IMR-90 (cell line): ENCODE data around the gene LRRC14B. TPM values are rescaled to one million over a fixed set of nuclear protein-coding genes. Genes with fewer than 3 reads are reported as not detected.

Source experiments
- ATAC-seq: fragments of 200-7000 bp; cut with Tn5 transposase; 2 replicates; pipeline ENCODE4 v1.9.1; 2020; ENCODE audit warnings: low read depth, mild to moderate bottlenecking, moderate library complexity
- BruUV-seq: library from RNA; stranded (reverse); fragments of 400-500 nt; replicated peaks from 2 replicates; lab custom pipeline; 2021; lab: Mats Ljungman, UMichigan
- CTCF ChIA-PET: fragments of 300-600 bp; formaldehyde crosslinking; extraction: SDS; loops from one replicate; lab custom pipeline; 2021; ENCODE audit warnings: antibody characterized with exemption; lab: Yijun Ruan, JAX
- POLR2A ChIA-PET: fragments of 300-600 bp; sonication (Branson Sonifier 250); formaldehyde crosslinking; loops from one replicate; lab custom pipeline; 2022; ENCODE audit warnings: antibody characterized with exemption; ENCODE audit not compliant: unreplicated experiment; lab: Charles Lee
- DNase-seq: peaks from one replicate; pipeline ENCODE4 v3.0.0; 2013
- H2AFZ ChIP-seq: replicated peaks from 2 replicates; pipeline ENCODE3; 2013; ENCODE audit warnings: low read length, mild to moderate bottlenecking; ENCODE audit not compliant: poor library complexity
- H2AK5ac ChIP-seq: 2 replicates; pipeline ENCODE4 v1.6.1; 2013; ENCODE audit warnings: low read depth, low read length, inconsistent platforms
- H2AK9ac ChIP-seq: replicated peaks from 2 replicates; pipeline ENCODE3; 2013; ENCODE audit warnings: mild to moderate bottlenecking, low read depth, low read length, moderate library complexity; ENCODE audit not compliant: poor library complexity
- H2BK120ac ChIP-seq: 2 replicates; pipeline ENCODE4 v1.6.1; 2013; ENCODE audit warnings: low read depth, low read length, inconsistent platforms
- H2BK15ac ChIP-seq: 3 replicates; pipeline ENCODE4 v1.6.1; 2013; ENCODE audit warnings: low read depth, low read length, inconsistent platforms
- H2BK20ac ChIP-seq: 2 replicates; pipeline ENCODE4 v1.6.1; 2013; ENCODE audit warnings: low read depth, mild to moderate bottlenecking, inconsistent platforms, low read length, moderate library complexity
- H2BK5ac ChIP-seq: 2 replicates; pipeline ENCODE4 v1.6.1; 2013; ENCODE audit warnings: mild to moderate bottlenecking, low read depth, low read length, inconsistent platforms; ENCODE audit not compliant: poor library complexity, severe bottlenecking
- H3K14ac ChIP-seq: replicated peaks from 2 replicates; pipeline ENCODE4 v1.6.1; 2013; ENCODE audit warnings: low read depth, low read length, inconsistent platforms
- H3K18ac ChIP-seq: 2 replicates; pipeline ENCODE4 v1.6.1; 2013; ENCODE audit warnings: low read depth, low read length, control low read depth
- H3K23ac ChIP-seq: 2 replicates; pipeline ENCODE4 v1.6.1; 2013; ENCODE audit warnings: low read depth, low read length, inconsistent platforms
- H3K27ac ChIP-seq: 2 replicates; pipeline ENCODE4 v1.5.1; 2013; ENCODE audit warnings: mild to moderate bottlenecking, control low read depth, low read length; ENCODE audit not compliant: insufficient read depth
- H3K27me3 ChIP-seq: 2 replicates; pipeline ENCODE4 v1.6.1; 2013; ENCODE audit warnings: low read length; ENCODE audit not compliant: control insufficient read depth, insufficient read depth
- H3K36me3 ChIP-seq: 2 replicates; pipeline ENCODE4 v1.6.1; 2013; ENCODE audit warnings: low read length, mixed read lengths; ENCODE audit not compliant: control insufficient read depth, insufficient read depth
- H3K4ac ChIP-seq: 2 replicates; pipeline ENCODE4 v1.6.1; 2013; ENCODE audit warnings: low read depth, low read length, inconsistent platforms
- H3K4me1 ChIP-seq: 2 replicates; pipeline ENCODE4 v1.6.1; 2013; ENCODE audit warnings: low read length, mixed read lengths; ENCODE audit not compliant: control insufficient read depth, insufficient read depth
- H3K4me2 ChIP-seq: 2 replicates; pipeline ENCODE4 v1.6.1; 2013; ENCODE audit warnings: low read depth, mild to moderate bottlenecking, control low read depth, low read length, moderate library complexity
- H3K4me3 ChIP-seq: 2 replicates; pipeline ENCODE4 v1.5.1; 2013; ENCODE audit warnings: low read depth, mild to moderate bottlenecking, control low read depth, low read length, moderate library complexity; ENCODE audit not compliant: insufficient read depth
- H3K56ac ChIP-seq: 2 replicates; pipeline ENCODE4 v1.6.1; 2013; ENCODE audit warnings: low read length, inconsistent platforms; ENCODE audit not compliant: insufficient read depth; ENCODE audit errors: extremely low read depth
- H3K79me1 ChIP-seq, 2 experiments: 2 replicates each; pipeline ENCODE4 v1.6.1; 2013; ENCODE audit warnings: low read length in 2 of 2, inconsistent platforms in 1 of 2, low read depth in 1 of 2
- H3K9ac ChIP-seq: 2 replicates; pipeline ENCODE4 v1.6.1; 2013; ENCODE audit warnings: low read depth, low read length, control low read depth
- H3K9me1 ChIP-seq: 2 replicates; pipeline ENCODE4 v1.6.1; 2013; ENCODE audit warnings: low read length, inconsistent platforms; ENCODE audit not compliant: insufficient read depth
- H3K9me3 ChIP-seq: 2 replicates; pipeline ENCODE4 v1.6.1; 2013; ENCODE audit warnings: low read length; ENCODE audit not compliant: control insufficient read depth, insufficient read depth
- H4K20me1 ChIP-seq: 2 replicates; pipeline ENCODE4 v1.6.1; 2013; ENCODE audit warnings: low read length, inconsistent platforms; ENCODE audit not compliant: insufficient read depth
- H4K5ac ChIP-seq: 2 replicates; pipeline ENCODE4 v1.6.1; 2013; ENCODE audit warnings: mild to moderate bottlenecking, low read depth, low read length, control low read depth
- H4K8ac ChIP-seq, 2 experiments: 2 replicates each; pipeline ENCODE4 v1.6.1; 2013; ENCODE audit warnings: low read depth in 2 of 2, low read length in 2 of 2, control low read depth in 1 of 2, inconsistent platforms in 1 of 2
- H4K91ac ChIP-seq: 2 replicates; pipeline ENCODE4 v1.6.1; 2013; ENCODE audit warnings: low read depth, low read length, inconsistent platforms; ENCODE audit not compliant: insufficient read depth
- BHLHE40 ChIP-seq: fragments of 150-350 bp; IDR thresholded peaks from 2 replicates; pipeline ENCODE4 v1.6.1; 2016; ENCODE audit warnings: mild to moderate bottlenecking, low read depth, low read length
- CEBPB ChIP-seq: IDR thresholded peaks from 2 replicates; pipeline ENCODE4 v1.6.1; 2012; ENCODE audit warnings: low read depth, low read length, improper control_type of control experiment
- CHD1 ChIP-seq: IDR thresholded peaks from 2 replicates; pipeline ENCODE4 v1.6.1; 2012; ENCODE audit warnings: low read depth, low read length, improper control_type of control experiment
- ELK1 ChIP-seq: fragments of 150-350 bp; IDR thresholded peaks from 2 replicates; pipeline ENCODE4 v1.6.1; 2016; ENCODE audit warnings: low read depth, mild to moderate bottlenecking, low read length, moderate library complexity, borderline replicate concordance
- FOS ChIP-seq: fragments of 150-350 bp; IDR thresholded peaks from 2 replicates; pipeline ENCODE4 v1.6.1; 2016; ENCODE audit warnings: low read depth, low read length
- MAFK ChIP-seq: IDR thresholded peaks from 2 replicates; pipeline ENCODE4 v1.6.1; 2012; ENCODE audit warnings: low read depth, low read length, improper control_type of control experiment
- MAZ ChIP-seq: IDR thresholded peaks from 2 replicates; pipeline ENCODE4 v1.6.1; 2012; ENCODE audit warnings: low read depth, mild to moderate bottlenecking, low read length, improper control_type of control experiment, moderate library complexity, borderline replicate concordance
- MXI1 ChIP-seq: IDR thresholded peaks from 2 replicates; pipeline ENCODE4 v1.6.1; 2012; ENCODE audit warnings: low read depth, mild to moderate bottlenecking, low read length, moderate library complexity, borderline replicate concordance
- NFE2L2 ChIP-seq: fragments of 150-350 bp; IDR thresholded peaks from 2 replicates; pipeline ENCODE4 v1.6.1; 2016; ENCODE audit warnings: low read depth, mild to moderate bottlenecking, low read length
- POLR2A ChIP-seq: IDR thresholded peaks from 2 replicates; pipeline ENCODE4 v1.6.1; 2012; ENCODE audit warnings: mild to moderate bottlenecking, low read depth, low read length
- RAD21 ChIP-seq: IDR thresholded peaks from 2 replicates; pipeline ENCODE4 v1.6.1; 2012; ENCODE audit warnings: low read length, improper control_type of control experiment
- RFX5 ChIP-seq: IDR thresholded peaks from 2 replicates; pipeline ENCODE4 v1.8.0; 2012; ENCODE audit warnings: low read depth, mild to moderate bottlenecking, low read length, moderate library complexity
- SMC3 ChIP-seq: fragments of 150-350 bp; IDR thresholded peaks from 2 replicates; pipeline ENCODE4 v1.6.1; 2016; ENCODE audit warnings: low read depth, mild to moderate bottlenecking, antibody characterized with exemption, low read length, moderate library complexity
- WGBS, 2 experiments: methylation state at CpG; one replicate each; pipeline versions ENCODE4 v1.1.5 to v1.1.7; 2013; ENCODE audit warnings: missing lambda C conversion rate in 2 of 2; ENCODE audit not compliant: insufficient read length in 1 of 2; ENCODE audit errors: extremely low coverage in 2 of 2; 5-methylcytosine and 5-hydroxymethylcytosine counted together
- dilution Hi-C: fragments of 300-500 bp; cut with HindIII; formaldehyde crosslinking; loops from one replicate; pipeline ENCODE4 v1.14.3; 2018; ENCODE audit warnings: low sequenced_read_pairs; ENCODE audit not compliant: unreplicated experiment
- in situ Hi-C: fragments of 300-500 bp; cut with MboI; formaldehyde crosslinking; loops from 3 replicates; pipeline ENCODE4 v1.14.3; 2019; ENCODE audit warnings: low sequenced_read_pairs, inconsistent platforms, mixed read lengths
- intact Hi-C: fragments of 100-400 bp; cut with micrococcal nuclease; formaldehyde crosslinking; loops from 2 replicates; pipeline ENCODE4 v1.10.0; 2022
- polyA plus RNA-seq, 3 experiments: library from polyadenylated mRNA; depleted of rRNA; stranded (reverse); fragments of >200 nt; gene quantifications; 2 replicates each; pipeline ENCODE4 v1.2.3, GENCODE V29; 2012; ENCODE audit warnings: low replicate concordance in 1 of 3
- total RNA-seq: library from RNA; depleted of rRNA; stranded (reverse); fragments of >200 nt; gene quantifications from 2 replicates; pipeline ENCODE4 v1.2.3, GENCODE V29; 2012
- TF ChIP-seq, protein P1 (sequence below): fragments of 150-350 bp; IDR thresholded peaks from 2 replicates; pipeline ENCODE4 v1.6.1; 2017; ENCODE audit warnings: mild to moderate bottlenecking, antibody characterized with exemption, low read length, low read depth
- TF ChIP-seq, protein P2 (sequence below): conservative IDR thresholded peaks from 2 replicates; pipeline ENCODE4 v1.5.1; 2012; ENCODE audit warnings: mild to moderate bottlenecking, low read depth, low read length, improper control_type of control experiment

LRRC14B gene
- total and polyA plus RNA-seq, 2 of the 4 experiments (the other 2 are of a cell fraction): not detected

DNA sequence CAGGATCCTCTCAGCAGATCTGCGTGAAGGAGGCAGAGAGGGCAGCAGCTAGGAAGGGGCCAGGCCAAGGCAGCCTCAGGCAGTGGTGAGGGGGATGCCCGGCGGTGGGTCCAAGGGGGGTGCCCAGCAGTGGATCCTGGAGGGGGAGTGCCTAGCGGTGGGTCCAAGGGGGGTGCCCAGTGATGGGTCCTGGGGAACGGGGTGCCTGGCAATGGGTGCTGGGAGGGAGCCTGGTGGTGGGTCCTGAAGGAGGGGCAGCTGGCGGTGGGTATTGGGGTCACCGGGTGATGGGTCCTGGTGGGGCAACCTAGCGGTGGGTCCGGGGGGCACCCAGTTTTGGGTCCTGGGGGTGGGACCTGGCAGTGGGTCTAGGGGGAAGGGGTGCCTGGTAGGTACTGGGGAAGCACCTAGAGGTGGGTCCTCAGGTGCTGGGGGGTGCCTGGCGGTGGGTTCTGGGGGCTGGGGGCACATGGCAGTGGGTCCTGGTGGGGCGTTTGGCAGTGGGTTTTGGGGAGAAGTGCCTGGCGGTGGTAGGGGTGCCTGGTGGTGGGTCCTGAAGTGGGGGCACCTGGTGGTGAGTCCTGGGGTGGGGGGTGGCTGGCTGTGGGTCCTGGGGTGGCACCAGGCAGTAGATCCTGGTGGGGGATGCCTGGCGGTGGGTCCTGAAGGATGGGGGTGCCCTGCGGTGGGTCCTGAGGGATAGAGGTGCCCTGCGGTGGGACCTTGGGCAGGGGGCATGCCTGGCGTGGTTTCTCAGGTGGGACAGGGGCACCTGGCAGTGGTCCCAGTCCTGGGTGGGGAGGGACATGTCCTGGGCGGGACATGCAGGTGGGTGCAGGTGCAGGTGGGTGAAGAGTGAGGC is 1.9 kb downstream of the LRRC14B start:
- ChIA-PET POLR2A (no interaction called here), CTCF (interaction anchor here (0.6 kb wide), 1 partner anchor 135 kb away, joined by 3 read pairs; no protein-coding TSS in a partner anchor)
- Histone ChIP-seq H4K91ac (no peak overlapping the region), H2AK9ac (no peak overlapping the region), H3K4me1 (no peaks in the 10 kb centered on the region), H3K27me3 (peaks cover 12% of the 10 kb centered on the region; the same call in 1 of the 2 replicates), H3K9ac (no peak overlapping the region), H4K8ac (no peak overlapping the region), H3K4ac (no peak overlapping the region), H2AFZ (no peak overlapping the region), H3K23ac (no peak overlapping the region), H3K27ac (no peak overlapping the region), H3K56ac (no peak overlapping the region), H2BK15ac (no peak overlapping the region), H3K9me1 (peaks cover 5% of the 10 kb centered on the region; the same call in 1 of the 2 replicates), H3K14ac (no peak overlapping the region), H3K4me3 (no peak overlapping the region), H3K9me3 (no peaks in the 10 kb centered on the region), H2BK5ac (no peak overlapping the region), H2AK5ac (no peak overlapping the region), H4K20me1 (peaks cover 2% of the 10 kb centered on the region; the same call in 1 of the 2 replicates), H3K4me2 (no peak overlapping the region), H3K18ac (no peak overlapping the region), H3K36me3 (no peaks in the 10 kb centered on the region), H4K5ac (no peak overlapping the region), H3K79me1 (no peaks in the 10 kb centered on the region), H2BK120ac (no peak overlapping the region), H2BK20ac (no peak overlapping the region)
- TF ChIP-seq, protein P1, sequence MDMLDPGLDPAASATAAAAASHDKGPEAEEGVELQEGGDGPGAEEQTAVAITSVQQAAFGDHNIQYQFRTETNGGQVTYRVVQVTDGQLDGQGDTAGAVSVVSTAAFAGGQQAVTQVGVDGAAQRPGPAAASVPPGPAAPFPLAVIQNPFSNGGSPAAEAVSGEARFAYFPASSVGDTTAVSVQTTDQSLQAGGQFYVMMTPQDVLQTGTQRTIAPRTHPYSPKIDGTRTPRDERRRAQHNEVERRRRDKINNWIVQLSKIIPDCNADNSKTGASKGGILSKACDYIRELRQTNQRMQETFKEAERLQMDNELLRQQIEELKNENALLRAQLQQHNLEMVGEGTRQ: no peak
- no peak for TF ChIP-seq MAZ
- no peak for TF ChIP-seq NFE2L2
- no peak for TF ChIP-seq RFX5
- TF ChIP-seq, protein P2, sequence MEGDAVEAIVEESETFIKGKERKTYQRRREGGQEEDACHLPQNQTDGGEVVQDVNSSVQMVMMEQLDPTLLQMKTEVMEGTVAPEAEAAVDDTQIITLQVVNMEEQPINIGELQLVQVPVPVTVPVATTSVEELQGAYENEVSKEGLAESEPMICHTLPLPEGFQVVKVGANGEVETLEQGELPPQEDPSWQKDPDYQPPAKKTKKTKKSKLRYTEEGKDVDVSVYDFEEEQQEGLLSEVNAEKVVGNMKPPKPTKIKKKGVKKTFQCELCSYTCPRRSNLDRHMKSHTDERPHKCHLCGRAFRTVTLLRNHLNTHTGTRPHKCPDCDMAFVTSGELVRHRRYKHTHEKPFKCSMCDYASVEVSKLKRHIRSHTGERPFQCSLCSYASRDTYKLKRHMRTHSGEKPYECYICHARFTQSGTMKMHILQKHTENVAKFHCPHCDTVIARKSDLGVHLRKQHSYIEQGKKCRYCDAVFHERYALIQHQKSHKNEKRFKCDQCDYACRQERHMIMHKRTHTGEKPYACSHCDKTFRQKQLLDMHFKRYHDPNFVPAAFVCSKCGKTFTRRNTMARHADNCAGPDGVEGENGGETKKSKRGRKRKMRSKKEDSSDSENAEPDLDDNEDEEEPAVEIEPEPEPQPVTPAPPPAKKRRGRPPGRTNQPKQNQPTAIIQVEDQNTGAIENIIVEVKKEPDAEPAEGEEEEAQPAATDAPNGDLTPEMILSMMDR: no peak
- no peak for TF ChIP-seq CHD1
- TF ChIP-seq FOS: no peak
- TF ChIP-seq MXI1: no peak
- no peak for TF ChIP-seq SMC3
- TF ChIP-seq BHLHE40: no peak
- no peak for TF ChIP-seq POLR2A
- no peak for TF ChIP-seq RAD21
- no peak for TF ChIP-seq ELK1
- no peak for TF ChIP-seq MAFK
- no peak for TF ChIP-seq CEBPB
- ATAC-seq (no peak), DNase-seq (no peak)
- intact Hi-C loops: no loop called here
- dilution Hi-C loops: no loop called here
- in situ Hi-C loops: no loop called here
- WGBS, 2 experiments: 78% methylated on average over 4 of the region's 17 CpGs; no CpG with 5 or more reads in 1 of the 2 experiments
- no TSS peak for BruUV-seq
